Measurements from ENCODE around the gene COQ3.

Gene COQ3

GRCh38 chr6:99362678-99363268, 31.2 kb downstream of the COQ3 start:
- in situ Hi-C loops (cut with MboI; ENCODE audit: low sequenced_read_pairs, unreplicated experiment): no loop called here
- no peak for DNase-seq (ENCODE audit: low spot score)

GRCh38 chr6:99359800-99360199, 34.2 kb downstream of the COQ3 start:
- DNase-seq (ENCODE audit: low spot score): no peak
- in situ Hi-C loops (cut with MboI; ENCODE audit: low sequenced_read_pairs, unreplicated experiment): no loop called here
- TF ChIP-seq CTCF (IDR thresholded peaks at IDR 0.05; ENCODE audit: borderline replicate concordance, control extremely low read depth, extremely low read depth, insufficient read depth, missing control alignments): no peak

More at GRCh38 chr6:99362678-99363268, 31.2 kb downstream of the COQ3 start:
- no peak for TF ChIP-seq CTCF (IDR thresholded peaks at IDR 0.05; ENCODE audit: borderline replicate concordance, control extremely low read depth, extremely low read depth, insufficient read depth, missing control alignments)

- TF ChIP-seq CTCF (IDR thresholded peaks at IDR 0.05; ENCODE audit: borderline replicate concordance, control extremely low read depth, extremely low read depth, insufficient read depth, missing control alignments): no peak
- in situ Hi-C loops (cut with MboI; ENCODE audit: low sequenced_read_pairs, unreplicated experiment): no loop called here
- no peak for DNase-seq (ENCODE audit: low spot score)
Observed at GRCh38 chr6:99356641-99357040, 37.4 kb downstream of the COQ3 start.

- in situ Hi-C loops (cut with MboI; ENCODE audit: low sequenced_read_pairs, unreplicated experiment): no loop called here
- no peak for DNase-seq (ENCODE audit: low spot score)
- TF ChIP-seq CTCF (IDR thresholded peaks at IDR 0.05; ENCODE audit: borderline replicate concordance, control extremely low read depth, extremely low read depth, insufficient read depth, missing control alignments): no peak
Observed at GRCh38 chr6:99354983-99355382, 39.0 kb downstream of the COQ3 start.

GRCh38 chr6:99353126-99353525, 40.9 kb downstream of the COQ3 start:
- no peak for TF ChIP-seq CTCF (IDR thresholded peaks at IDR 0.05; ENCODE audit: borderline replicate concordance, control extremely low read depth, extremely low read depth, insufficient read depth, missing control alignments)
- in situ Hi-C loops (cut with MboI; ENCODE audit: low sequenced_read_pairs, unreplicated experiment): no loop called here
- no peak for DNase-seq (ENCODE audit: low spot score)

GRCh38 chr6:99350573-99350972, 43.4 kb downstream of the COQ3 start:
- in situ Hi-C loops (cut with MboI; ENCODE audit: low sequenced_read_pairs, unreplicated experiment): no loop called here
- DNase-seq (ENCODE audit: low spot score): no peak
- no peak for TF ChIP-seq CTCF (IDR thresholded peaks at IDR 0.05; ENCODE audit: borderline replicate concordance, control extremely low read depth, extremely low read depth, insufficient read depth, missing control alignments)
